ENCODE measurements around the gene KLHDC4. TPM values are rescaled to one million over a fixed set of nuclear protein-coding genes. Genes with fewer than 3 reads are reported as not detected.

The KLHDC4 gene
- total RNA-seq, 1 donor, result 27.7 TPM

DNA sequence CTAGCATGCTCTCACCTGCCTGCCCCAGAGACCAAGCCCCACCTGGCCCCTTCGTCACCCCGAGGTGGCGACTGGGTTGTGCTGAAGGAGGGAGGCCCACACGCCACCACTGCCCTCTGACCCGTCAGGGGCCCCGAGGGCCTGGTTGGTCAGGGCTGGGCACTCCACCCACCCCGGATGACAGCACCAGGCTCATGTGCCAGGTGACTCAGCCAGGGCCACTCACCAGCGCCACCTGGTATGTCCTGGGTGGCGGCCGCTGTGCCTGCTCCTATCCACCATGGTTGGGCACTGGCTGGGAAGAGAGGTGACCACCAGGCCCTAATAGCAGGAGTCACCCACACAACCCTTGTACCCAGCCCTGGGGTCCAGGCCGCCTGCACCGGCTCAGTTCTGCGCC lies 94.6 kb downstream of the KLHDC4 start:
- no peak for DNase-seq (ENCODE audit: low read depth in 2 of 3, low spot score in 2 of 3)

DNA sequence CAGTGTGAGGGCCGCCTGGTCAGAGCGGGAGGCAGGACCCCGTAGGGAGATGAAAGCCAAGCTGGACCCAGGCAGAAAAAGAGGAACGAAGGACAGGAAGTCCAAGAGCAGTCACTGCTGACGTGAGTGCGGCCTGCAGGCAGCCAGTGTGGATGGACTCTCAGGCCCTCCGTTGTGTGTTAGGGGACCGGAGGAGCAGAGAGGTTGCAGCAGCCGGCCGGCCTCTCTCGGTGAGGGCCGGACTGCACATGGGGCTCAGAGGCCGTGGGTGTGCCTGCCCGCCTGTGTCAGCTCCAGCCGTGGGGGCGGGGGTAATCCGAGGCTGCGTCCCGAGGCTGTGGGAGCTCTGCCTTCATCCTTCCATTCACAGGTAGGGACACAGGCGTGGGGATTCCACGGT lies 96.1 kb downstream of the KLHDC4 start:
- no peak for DNase-seq (ENCODE audit: low read depth in 2 of 3, low spot score in 2 of 3)

DNA sequence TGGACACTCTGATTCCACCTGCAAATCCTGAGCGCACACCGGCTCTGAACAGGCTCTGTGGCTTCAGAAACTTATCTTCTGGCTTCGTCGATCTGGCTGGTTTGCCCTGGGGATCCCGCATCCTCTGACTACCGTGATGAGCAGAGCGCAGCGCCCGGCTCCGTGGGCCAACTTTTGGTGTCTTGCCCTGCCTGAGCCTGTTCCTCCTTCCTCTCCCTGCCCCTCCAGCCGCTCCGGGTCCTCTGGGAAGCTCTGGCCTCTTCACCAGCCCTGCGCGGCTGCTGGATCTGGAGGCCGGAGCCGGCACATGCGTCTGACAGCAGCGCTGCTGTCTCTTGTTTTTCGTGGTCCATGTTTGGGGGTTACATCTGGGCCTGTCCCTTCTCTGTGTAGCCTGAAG lies 97.8 kb downstream of the KLHDC4 start:
- DNase-seq (ENCODE audit: low read depth in 2 of 3, low spot score in 2 of 3), result no peak

DNA sequence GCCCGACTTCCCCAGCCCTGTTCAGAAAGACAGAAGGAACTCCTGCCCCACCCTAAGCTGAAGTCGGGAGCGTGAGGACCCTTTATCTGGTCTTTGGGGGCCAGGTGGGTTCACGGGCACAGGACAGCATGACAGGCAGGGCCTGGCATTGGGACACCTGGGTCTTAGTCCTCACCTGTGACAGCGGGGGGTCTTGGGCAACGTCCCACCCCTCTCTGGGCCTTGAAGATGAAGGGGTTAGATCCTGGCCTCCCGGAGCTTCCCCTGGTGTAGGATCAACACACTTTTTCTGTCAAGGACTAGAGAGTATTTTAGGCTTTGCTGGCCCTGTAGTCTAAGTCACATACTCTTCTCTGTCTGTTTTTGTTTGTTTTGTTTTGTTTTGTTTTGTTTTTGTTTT lies 98.3 kb downstream of the KLHDC4 start:
- no peak for DNase-seq (ENCODE audit: low read depth in 2 of 3, low spot score in 2 of 3)

DNA sequence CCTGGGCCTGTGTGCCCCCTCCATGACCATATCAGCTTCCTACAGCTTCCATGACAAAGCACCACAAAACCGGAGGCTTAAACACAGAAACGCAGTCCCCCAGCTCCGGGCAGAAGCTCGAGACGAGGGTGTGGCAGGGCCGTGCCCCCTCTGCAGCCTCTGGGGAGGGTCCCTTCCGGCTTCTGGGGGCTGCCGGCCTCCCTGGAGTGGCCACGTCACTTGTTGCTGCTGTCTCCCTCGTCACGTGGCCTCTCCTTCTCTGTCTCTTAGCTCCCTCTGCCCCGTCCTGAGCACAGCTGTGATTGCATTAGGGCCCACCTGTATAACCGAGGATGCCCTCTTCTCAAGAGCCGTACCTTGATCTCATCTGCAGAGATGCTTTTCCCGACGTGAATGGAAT lies 98.9 kb downstream of the KLHDC4 start:
- no peak for DNase-seq (ENCODE audit: low read depth in 2 of 3, low spot score in 2 of 3)

DNA sequence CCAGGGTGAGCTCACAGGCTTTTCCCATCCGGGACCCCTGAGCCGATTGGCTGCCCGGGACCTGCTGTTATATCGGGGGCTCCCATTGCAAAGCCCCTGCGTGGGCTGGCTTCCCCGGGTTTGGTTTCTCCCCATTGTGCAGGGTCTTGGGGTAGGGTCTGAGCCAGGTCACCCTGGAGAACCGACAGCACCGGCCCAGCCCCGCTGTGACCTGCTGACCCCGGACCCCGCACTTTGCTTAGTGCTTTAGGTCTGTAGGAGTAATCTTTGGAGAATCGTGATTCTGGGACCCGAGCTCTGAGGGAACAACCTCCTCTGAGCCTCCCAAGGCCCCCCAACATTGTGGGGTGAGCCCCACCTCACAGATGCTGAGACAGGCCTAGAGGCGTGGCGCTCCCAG lies 100.6 kb downstream of the KLHDC4 start:
- DNase-seq (ENCODE audit: low read depth in 2 of 3, low spot score in 2 of 3), result no peak

DNA sequence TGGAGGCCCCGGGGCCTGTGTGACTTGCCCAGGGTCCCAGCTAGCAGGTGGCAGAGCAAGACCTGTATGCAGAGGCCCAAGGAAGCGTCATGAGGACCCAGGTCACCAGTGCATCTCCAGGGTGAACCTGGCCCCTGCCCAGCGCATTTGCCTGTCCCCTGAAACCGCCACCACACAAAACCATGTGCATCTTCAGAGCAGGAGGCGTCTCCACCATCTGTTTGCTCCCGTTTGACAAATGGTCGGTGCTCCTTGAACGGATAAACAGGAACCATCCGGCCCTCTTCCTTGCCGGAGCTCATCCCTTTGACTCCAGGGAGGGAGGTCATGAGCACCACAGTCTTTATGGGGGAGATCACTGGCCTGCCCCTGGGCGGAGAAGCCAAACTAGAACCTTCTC lies 101.0 kb downstream of the KLHDC4 start:
- DNase-seq (ENCODE audit: low read depth in 2 of 3, low spot score in 2 of 3), result no peak

DNA sequence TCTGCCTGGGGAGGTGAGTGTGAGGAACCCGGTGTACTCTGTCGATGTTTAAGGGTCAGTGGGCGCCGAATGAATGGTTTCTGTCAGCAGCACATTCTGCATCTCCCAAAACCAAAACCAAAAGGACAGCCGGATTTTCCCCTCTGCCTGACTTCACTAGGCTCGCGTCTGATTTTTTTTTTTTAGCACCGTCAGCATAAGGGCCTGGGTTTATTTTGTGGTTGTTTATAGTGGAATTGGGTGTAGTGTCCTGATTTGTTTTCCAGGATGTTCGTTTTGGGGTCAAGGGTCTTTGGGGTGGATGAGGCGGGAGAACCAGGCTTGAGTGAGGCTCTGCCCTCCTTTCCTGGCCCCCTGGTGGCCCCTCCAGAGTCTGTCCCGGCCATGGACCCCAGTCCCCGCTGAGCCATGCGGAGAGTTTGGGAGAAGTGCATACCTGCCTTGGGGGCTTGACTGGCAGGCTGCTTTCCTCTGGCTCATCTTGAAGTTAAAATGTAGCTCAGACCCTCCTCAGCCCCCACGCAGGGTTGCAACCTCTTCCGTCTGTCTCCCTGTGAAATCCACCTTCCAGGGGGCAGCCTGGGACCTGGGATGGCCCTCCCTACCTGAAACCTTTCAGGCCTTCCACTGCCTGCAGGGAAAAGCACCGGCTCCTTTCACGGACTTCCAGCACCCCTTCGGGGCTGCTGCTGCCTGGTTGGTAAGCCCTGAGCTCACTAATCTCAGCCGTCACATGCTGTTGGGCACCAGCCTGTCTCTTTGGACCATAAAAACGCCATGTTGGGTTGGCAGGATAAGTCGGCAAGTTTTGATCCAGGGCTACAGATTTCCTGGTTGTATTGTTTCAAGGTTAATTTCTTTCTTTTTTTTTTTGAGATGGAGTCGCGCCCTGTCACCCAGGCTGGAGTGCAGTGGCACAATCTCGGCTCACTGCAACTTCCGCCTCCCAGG lies 103.3 kb downstream of the KLHDC4 start:
- no peak for DNase-seq (ENCODE audit: low read depth in 2 of 3, low spot score in 2 of 3)

DNA sequence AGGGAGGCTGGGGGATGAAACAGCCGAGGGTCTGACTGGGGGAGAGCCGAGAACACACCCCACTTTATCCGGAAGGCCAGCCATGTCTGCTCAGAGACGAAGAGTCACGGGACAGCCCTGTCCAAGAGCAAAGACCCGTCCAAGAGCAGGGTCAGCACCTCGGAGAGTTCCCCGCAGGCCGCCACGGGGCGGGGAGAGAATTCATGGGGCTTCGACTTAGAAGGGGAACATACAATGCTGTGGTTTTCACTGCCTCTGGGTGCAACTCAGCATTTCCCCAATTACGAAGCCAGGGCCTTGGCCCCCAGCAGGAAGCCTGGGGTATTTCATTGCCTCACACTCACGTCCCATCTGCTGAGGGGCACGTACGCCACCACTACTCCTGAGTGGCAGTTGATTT lies 104.2 kb downstream of the KLHDC4 start:
- DNase-seq (ENCODE audit: low read depth in 2 of 3, low spot score in 2 of 3), result peak in 2 of 3 donors; percentile 93 to 98

DNA sequence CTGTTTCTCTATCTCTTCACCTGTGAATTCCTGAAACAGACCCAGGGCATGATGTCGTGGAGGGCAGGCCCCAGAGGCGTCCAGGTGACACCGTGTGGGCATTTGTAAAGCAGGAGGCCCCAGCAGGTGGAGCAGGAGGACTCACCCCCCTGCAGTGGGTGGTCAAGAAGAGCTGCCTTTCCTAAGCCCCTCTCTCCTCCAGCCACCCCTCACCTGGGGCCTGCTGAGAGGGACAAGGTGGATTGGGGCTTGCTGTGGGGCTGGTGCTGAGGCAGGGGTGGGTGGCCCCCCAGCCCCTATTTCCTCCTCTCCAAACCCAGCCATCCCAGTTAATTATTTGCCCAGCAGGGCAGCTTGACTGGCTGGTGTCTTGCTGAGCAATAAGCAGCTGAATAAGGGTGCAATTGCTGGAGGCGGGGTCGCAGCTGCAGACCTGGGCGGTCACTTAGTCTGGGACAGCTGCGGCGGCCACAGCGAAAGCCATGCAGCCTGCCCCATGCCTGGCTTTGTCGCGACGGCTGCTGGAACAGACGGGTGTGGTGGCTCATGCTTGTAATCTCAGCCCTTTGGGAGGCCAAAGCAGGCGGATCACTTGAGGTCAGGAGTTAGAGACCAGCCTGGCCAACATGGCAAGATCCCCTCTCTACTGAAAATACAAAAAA lies 107.1 kb downstream of the KLHDC4 start:
- no peak for DNase-seq (ENCODE audit: low read depth in 2 of 3, low spot score in 2 of 3)

Other genes with a start within 250 kb of the KLHDC4 start
- not detected for gene JPH3, start 163.5 kb downstream of the KLHDC4 start, total RNA-seq
- gene SLC7A5, start 103.5 kb upstream of the KLHDC4 start, total RNA-seq, result 24.8 TPM
- gene CA5A, start 170.5 kb upstream of the KLHDC4 start, total RNA-seq, result not detected
- gene BANP, start 185.4 kb upstream of the KLHDC4 start, total RNA-seq, result 74.1 TPM

All from hematopoietic multipotent progenitor cell (in vitro differentiated cells).